A673 (cell line): Measurements from ENCODE around the gene NGEF.

Source experiments
- EZH2 ChIP-seq: fragments of 200-600 bp; sonication (generic); IDR thresholded peaks from 2 replicates; pipeline ENCODE4 v1.6.1; 2017; ENCODE audit warnings: borderline replicate concordance, low read depth, mild to moderate bottlenecking, mixed read lengths, antibody characterized with exemption, low read length; ENCODE audit not compliant: poor library complexity, severe bottlenecking
- TF ChIP-seq, protein P1 (sequence below): fragments of 300-800, 200-600 bp; sonication (generic); conservative IDR thresholded peaks from 2 replicates; pipeline ENCODE4 v1.5.1; 2017; ENCODE audit warnings: low read depth, mild to moderate bottlenecking, antibody characterized with exemption, low read length, moderate library complexity, mixed read lengths

- TF ChIP-seq, protein P1, sequence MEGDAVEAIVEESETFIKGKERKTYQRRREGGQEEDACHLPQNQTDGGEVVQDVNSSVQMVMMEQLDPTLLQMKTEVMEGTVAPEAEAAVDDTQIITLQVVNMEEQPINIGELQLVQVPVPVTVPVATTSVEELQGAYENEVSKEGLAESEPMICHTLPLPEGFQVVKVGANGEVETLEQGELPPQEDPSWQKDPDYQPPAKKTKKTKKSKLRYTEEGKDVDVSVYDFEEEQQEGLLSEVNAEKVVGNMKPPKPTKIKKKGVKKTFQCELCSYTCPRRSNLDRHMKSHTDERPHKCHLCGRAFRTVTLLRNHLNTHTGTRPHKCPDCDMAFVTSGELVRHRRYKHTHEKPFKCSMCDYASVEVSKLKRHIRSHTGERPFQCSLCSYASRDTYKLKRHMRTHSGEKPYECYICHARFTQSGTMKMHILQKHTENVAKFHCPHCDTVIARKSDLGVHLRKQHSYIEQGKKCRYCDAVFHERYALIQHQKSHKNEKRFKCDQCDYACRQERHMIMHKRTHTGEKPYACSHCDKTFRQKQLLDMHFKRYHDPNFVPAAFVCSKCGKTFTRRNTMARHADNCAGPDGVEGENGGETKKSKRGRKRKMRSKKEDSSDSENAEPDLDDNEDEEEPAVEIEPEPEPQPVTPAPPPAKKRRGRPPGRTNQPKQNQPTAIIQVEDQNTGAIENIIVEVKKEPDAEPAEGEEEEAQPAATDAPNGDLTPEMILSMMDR: no peak
- TF ChIP-seq EZH2: no peak
These were observed 26.9 kb downstream of the NGEF start for GRCh38 chr2:232986155-232986554.
